GM12801 (cell line): ENCODE measurements around the gene GATM.

Source experiments
- TF ChIP-seq, protein P1 (sequence below): IDR thresholded peaks from one replicate; pipeline ENCODE4 v1.5.1; 2011; ENCODE audit warnings: control low read depth; ENCODE audit not compliant: insufficient read length; ENCODE audit errors: extremely low read depth

The GATM gene

GRCh38 chr15:45347033-45347432 is 31.3 kb downstream of the GATM start:
- TF ChIP-seq, protein P1, sequence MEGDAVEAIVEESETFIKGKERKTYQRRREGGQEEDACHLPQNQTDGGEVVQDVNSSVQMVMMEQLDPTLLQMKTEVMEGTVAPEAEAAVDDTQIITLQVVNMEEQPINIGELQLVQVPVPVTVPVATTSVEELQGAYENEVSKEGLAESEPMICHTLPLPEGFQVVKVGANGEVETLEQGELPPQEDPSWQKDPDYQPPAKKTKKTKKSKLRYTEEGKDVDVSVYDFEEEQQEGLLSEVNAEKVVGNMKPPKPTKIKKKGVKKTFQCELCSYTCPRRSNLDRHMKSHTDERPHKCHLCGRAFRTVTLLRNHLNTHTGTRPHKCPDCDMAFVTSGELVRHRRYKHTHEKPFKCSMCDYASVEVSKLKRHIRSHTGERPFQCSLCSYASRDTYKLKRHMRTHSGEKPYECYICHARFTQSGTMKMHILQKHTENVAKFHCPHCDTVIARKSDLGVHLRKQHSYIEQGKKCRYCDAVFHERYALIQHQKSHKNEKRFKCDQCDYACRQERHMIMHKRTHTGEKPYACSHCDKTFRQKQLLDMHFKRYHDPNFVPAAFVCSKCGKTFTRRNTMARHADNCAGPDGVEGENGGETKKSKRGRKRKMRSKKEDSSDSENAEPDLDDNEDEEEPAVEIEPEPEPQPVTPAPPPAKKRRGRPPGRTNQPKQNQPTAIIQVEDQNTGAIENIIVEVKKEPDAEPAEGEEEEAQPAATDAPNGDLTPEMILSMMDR: no peak

GRCh38 chr15:45346381-45346780 is 32.0 kb downstream of the GATM start:
- TF ChIP-seq, protein P1: no peak

- TF ChIP-seq, protein P1: no peak
Measured at GRCh38 chr15:45343258-45343860, 35.0 kb downstream of the GATM start.

GRCh38 chr15:45341790-45342189 is 36.6 kb downstream of the GATM start:
- TF ChIP-seq, protein P1: no peak

DNA sequence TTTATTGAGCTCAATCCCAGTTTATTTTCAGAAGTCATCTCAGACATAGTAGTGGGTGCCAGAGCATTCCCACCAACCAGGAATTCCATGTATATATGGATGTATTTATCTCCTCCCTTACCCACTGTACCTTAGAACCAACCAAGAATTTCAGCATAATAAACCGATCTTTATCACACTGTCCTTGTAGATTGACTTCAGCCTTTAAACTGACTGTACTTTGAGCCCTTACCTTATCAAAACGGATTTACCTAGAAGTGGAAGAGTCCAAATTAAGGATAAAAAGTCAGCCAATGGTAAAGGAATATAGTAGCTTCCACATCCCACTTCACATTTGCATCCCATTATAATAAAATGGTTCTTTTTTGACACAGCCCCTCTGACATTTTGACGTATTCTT is 37.9 kb downstream of the GATM start:
- TF ChIP-seq, protein P1: no peak

DNA sequence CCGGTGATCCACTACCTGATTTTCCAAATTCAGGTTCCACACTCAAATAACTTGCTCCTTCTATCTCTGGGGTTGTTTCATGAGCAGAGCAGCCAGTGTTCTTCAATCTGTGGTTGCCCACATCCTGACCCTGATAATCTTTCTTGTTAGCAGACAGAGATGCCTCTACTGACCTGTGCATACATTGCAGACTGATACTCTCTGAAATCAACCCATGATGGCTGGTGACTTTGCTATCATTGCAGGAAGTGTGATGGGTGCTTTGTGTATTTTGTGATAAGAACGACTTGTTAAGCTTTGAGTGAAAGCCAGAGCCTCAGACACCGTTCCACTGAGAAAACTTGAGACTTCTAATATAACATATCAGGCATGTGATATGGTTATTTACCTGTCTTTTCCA is 39.9 kb downstream of the GATM start:
- TF ChIP-seq, protein P1: no peak

GRCh38 chr15:45337224-45337623 is 41.1 kb downstream of the GATM start:
- TF ChIP-seq, protein P1: no peak
